ENCODE results near the gene MRPL40.

MRPL40 gene

GRCh38 chr22:19457828-19458428 is 25.6 kb downstream of the MRPL40 start:
- TF ChIP-seq SIN3A (IDR thresholded peaks at IDR 0.05; ENCODE audit: borderline replicate concordance, insufficient read depth, low read length), result no peak
- TF ChIP-seq POLR2AphosphoS5 (IDR thresholded peaks at IDR 0.05; ENCODE audit: low read depth, low read length), result no peak

GRCh38 chr22:19460036-19460435 is 27.7 kb downstream of the MRPL40 start:
- TF ChIP-seq TAF1 (IDR thresholded peaks at IDR 0.05; ENCODE audit: borderline replicate concordance, insufficient read depth, low read length) (no peak), POLR2AphosphoS5 (IDR thresholded peaks at IDR 0.05; ENCODE audit: low read depth, low read length) (no peak), FOXP2 (optimal IDR thresholded peaks at IDR 0.05; ENCODE audit: borderline replicate concordance, extremely low read depth, extremely low read length, insufficient read depth) (no peak), SIN3A (IDR thresholded peaks at IDR 0.05; ENCODE audit: borderline replicate concordance, insufficient read depth, low read length) (no peak), REST (IDR thresholded peaks at IDR 0.05; ENCODE audit: insufficient read depth in 1 of 2, low read depth in 2 of 2, low read length in 2 of 2) (no peak)

DNA sequence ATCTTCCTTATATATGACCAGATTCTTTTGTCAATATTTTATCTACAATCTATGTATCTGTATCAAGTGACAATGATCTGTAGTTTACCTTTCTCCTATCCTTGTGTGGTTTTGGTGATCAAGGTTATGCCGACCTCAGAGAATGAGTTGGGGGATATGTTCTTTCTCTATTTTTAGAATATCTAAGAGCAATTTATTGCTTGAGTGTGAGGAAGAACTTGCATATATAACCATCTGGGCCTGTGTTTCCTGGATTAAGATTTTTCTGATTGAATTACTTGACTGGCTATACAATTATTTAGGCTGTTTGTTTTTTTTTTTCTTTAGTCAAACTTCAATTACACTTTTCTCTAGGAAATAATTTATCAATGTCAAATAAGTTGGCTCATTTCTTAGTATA is 29.2 kb downstream of the MRPL40 start:
- TF ChIP-seq TAF1 (IDR thresholded peaks at IDR 0.05; ENCODE audit: borderline replicate concordance, insufficient read depth, low read length), result no peak
- no peak for TF ChIP-seq REST (IDR thresholded peaks at IDR 0.05; ENCODE audit: insufficient read depth in 1 of 2, low read depth in 2 of 2, low read length in 2 of 2)
- TF ChIP-seq SIN3A (IDR thresholded peaks at IDR 0.05; ENCODE audit: borderline replicate concordance, insufficient read depth, low read length), result no peak
- TF ChIP-seq POLR2AphosphoS5 (IDR thresholded peaks at IDR 0.05; ENCODE audit: low read depth, low read length), result no peak
- no peak for TF ChIP-seq FOXP2 (optimal IDR thresholded peaks at IDR 0.05; ENCODE audit: borderline replicate concordance, extremely low read depth, extremely low read length, insufficient read depth)

GRCh38 chr22:19463008-19463407 is 30.7 kb downstream of the MRPL40 start:
- no peak for TF ChIP-seq FOXP2 (optimal IDR thresholded peaks at IDR 0.05; ENCODE audit: borderline replicate concordance, extremely low read depth, extremely low read length, insufficient read depth)
- TF ChIP-seq SIN3A (IDR thresholded peaks at IDR 0.05; ENCODE audit: borderline replicate concordance, insufficient read depth, low read length), result no peak
- TF ChIP-seq TAF1 (IDR thresholded peaks at IDR 0.05; ENCODE audit: borderline replicate concordance, insufficient read depth, low read length), result no peak
- TF ChIP-seq REST (IDR thresholded peaks at IDR 0.05; ENCODE audit: insufficient read depth in 1 of 2, low read depth in 2 of 2, low read length in 2 of 2), result no peak
- TF ChIP-seq POLR2AphosphoS5 (IDR thresholded peaks at IDR 0.05; ENCODE audit: low read depth, low read length), result no peak

DNA sequence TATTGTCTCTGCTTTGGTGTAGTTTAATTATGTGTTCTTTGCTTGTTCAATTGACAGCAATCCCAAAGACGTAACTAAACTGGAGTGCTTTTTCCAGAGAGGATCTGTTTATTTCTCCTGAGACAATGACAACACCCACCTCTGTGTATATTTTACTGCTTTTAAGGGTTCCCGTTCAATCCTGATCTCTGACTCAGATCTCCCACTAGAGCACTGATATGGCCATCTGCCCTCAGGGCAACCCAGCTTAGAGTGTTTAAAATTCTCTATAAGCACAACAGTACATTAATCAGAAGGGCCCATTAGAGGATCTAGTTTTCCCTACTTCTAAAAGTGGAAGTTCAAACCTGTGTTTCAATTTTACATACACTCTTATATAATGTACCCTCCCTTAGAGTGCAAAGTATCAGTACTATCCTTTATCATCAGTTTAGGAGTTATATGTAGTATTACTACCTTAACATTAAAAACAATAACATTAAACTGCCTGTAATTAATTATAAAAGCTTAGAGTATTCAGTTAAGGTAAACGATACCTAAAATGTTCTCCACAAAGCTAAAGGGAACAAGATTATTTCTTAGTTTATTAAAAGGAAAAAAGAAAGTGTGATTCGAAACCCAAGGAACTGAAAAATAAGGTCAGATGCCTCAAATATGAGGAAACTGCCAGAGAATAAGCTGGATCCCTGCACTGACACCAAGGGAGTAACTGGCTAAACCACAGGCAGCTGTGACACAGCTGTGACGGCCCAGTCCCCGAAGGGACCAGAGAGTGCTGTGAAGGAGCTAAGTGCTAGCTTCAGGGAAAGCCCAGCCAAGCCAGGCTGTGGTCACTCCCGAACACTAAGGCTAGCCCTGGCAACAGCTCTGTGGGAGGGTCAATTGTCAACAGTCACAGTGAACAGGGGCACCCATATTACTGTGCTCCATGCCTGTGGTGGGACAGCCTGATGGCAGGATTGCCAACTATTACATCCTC is 31.4 kb downstream of the MRPL40 start:
- TF ChIP-seq REST (IDR thresholded peaks at IDR 0.05; ENCODE audit: insufficient read depth in 1 of 2, low read depth in 2 of 2, low read length in 2 of 2) (no peak), SIN3A (IDR thresholded peaks at IDR 0.05; ENCODE audit: borderline replicate concordance, insufficient read depth, low read length) (no peak), POLR2AphosphoS5 (IDR thresholded peaks at IDR 0.05; ENCODE audit: low read depth, low read length) (no peak), FOXP2 (optimal IDR thresholded peaks at IDR 0.05; ENCODE audit: borderline replicate concordance, extremely low read depth, extremely low read length, insufficient read depth) (no peak), TAF1 (IDR thresholded peaks at IDR 0.05; ENCODE audit: borderline replicate concordance, insufficient read depth, low read length) (no peak)

All from PFSK-1 (cell line).